GM10847 (cell line): ENCODE measurements around the gene DNAH6.

Experiments
- POLR2A ChIP-seq: IDR thresholded peaks from 2 replicates; pipeline ENCODE4 v1.6.1; 2011; ENCODE audit not compliant: insufficient read length; ENCODE audit errors: extremely low read depth

The DNAH6 gene

GRCh38 chr2:84866122-84866521 lies 349.8 kb downstream of the DNAH6 start:
- TF ChIP-seq POLR2A, result no peak
